ENCODE measurements around the gene PDE4A. TPM values are rescaled to one million over a fixed set of nuclear protein-coding genes. Genes with fewer than 3 reads are reported as not detected.
"Not testable (repeated sequence)": the region's sequence is repeated elsewhere in the genome, so short reads cannot be mapped to it uniquely, and the experiment has no call there.

Gene PDE4A
- total RNA-seq, 2 donors from 2014 or later = 14.5 to 46.6 TPM

GRCh38 chr19:10450191-10450852 is 30.0 kb downstream of the PDE4A start:
- Mint-ChIP-seq H3K27ac (no peak overlapping the region), H3K4me1 (ENCODE audit: low read depth in 2 of 2) (peaks cover 16 to 19% of the 10 kb centered on the region in 2 donors), H3K36me3 (peaks cover 13% of the 10 kb centered on the region), H3K9me3 (no peaks in the 10 kb centered on the region), H3K27me3 (no peaks in the 10 kb centered on the region), H3K4me3 (no peak overlapping the region)
- ATAC-seq = no peak
- DNase-seq (ENCODE audit: low spot score) = no peak

DNA sequence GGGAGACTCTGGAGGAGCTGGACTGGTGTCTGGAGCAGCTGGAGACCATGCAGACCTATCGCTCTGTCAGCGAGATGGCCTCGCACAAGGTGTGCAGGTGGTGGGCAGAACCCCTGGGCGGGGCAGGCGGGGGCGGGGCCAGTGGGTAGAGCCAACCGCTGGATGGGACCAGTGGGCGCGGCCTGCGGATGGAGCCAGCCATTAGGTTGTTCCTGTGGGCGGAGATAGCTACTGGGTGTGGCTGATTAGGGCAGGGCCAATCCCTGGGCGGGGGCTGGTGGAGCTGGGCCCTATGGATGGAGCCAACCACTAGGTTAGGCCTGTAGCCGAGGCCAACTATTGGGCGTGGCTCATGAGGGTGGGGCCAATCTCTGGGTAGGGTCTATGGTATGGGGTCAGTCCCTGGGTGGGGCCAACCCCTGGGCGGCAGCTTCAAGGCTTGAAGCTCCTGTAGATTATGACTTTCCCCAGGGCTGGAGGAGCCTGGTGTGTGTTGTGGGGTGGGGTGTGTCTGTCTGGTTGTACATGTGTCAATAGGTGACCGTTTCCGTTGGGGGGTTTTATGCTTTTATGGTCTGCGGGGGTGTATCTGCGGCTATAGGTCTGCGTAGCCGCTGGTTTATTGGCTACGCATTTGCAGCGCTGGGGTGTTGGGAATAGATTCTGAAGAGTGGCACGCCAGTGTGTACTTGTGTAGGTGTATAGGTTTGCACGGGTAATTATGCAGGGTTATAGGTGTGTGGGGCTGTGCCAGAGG is 30.7 kb downstream of the PDE4A start:
- Mint-ChIP-seq H3K27me3 (no peaks in the 10 kb centered on the region), H3K36me3 (peaks cover 13% of the 10 kb centered on the region), H3K27ac (no peak overlapping the region), H3K9me3 (no peaks in the 10 kb centered on the region), H3K4me3 (no peak overlapping the region), H3K4me1 (ENCODE audit: low read depth in 2 of 2) (peaks cover 16 to 19% of the 10 kb centered on the region in 2 donors)
- ATAC-seq (peak; percentile 17 to 44), DNase-seq (ENCODE audit: low spot score) (no peak)

GRCh38 chr19:10452726-10453618 is 32.6 kb downstream of the PDE4A start:
- no peak overlapping the region for H3K4me3 Mint-ChIP-seq
- peaks cover 16% of the 10 kb centered on the region in 2 donors for H3K4me1 Mint-ChIP-seq (ENCODE audit: low read depth in 2 of 2)
- DNase-seq (ENCODE audit: low spot score) (no peak), ATAC-seq (no peak)
- H3K27ac Mint-ChIP-seq = no peak overlapping the region
- H3K36me3 Mint-ChIP-seq = peaks cover 13% of the 10 kb centered on the region
- H3K27me3 Mint-ChIP-seq = no peaks in the 10 kb centered on the region
- H3K9me3 Mint-ChIP-seq = no peaks in the 10 kb centered on the region

DNA sequence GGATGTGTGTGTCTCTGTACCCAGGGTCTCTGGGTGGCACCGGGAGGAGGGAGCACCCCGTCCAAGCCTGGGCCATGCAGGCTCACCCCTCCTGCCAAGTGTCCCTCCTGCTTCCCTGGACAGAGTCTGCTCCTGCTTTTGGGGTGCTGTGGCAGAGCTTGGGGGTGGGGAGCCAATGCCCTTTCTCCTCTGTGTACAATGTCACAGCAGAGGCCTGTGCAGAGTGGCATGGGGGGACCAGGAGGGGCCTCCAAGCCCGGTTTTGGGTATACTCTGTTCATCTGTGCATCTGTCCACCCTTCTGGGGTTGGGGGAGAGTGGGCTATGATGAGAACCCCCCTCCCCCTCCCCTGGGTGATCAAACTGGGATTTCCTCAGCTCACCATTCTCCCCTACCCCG is 33.5 kb downstream of the PDE4A start:
- Mint-ChIP-seq H3K4me1 (ENCODE audit: low read depth in 2 of 2) (peaks cover 16% of the 10 kb centered on the region in 2 donors), H3K27me3 (no peaks in the 10 kb centered on the region), H3K4me3 (no peak overlapping the region), H3K27ac (no peak overlapping the region), H3K9me3 (no peaks in the 10 kb centered on the region), H3K36me3 (peaks cover 13% of the 10 kb centered on the region)
- DNase-seq (ENCODE audit: low spot score) = no peak
- ATAC-seq = no peak

DNA sequence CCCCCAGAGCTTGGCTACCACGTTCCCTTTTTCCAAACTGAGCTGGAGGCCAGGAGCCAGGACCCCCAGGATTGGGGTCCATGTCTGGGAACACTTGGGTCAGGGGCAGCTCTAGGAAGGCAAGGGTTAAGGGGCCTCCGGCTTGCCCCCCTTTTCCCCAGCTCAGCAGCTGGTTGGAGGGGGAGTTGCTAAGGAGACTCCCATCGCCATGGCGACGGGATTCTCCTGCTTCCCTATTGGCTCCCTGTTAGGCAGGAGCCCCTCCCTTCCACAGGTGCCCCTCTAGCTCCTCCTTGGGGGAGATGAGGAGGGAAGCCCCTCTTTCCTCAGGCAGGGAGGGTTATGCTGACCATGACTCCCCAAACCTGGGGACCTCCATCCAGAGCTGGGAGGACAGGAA is 33.9 kb downstream of the PDE4A start:
- Mint-ChIP-seq H3K4me3 (no peak overlapping the region), H3K4me1 (ENCODE audit: low read depth in 2 of 2) (peaks cover 16% of the 10 kb centered on the region in 2 donors), H3K9me3 (no peaks in the 10 kb centered on the region), H3K27ac (no peak overlapping the region), H3K27me3 (no peaks in the 10 kb centered on the region), H3K36me3 (peaks cover 13% of the 10 kb centered on the region)
- DNase-seq (ENCODE audit: low spot score) = no peak
- no peak for ATAC-seq

GRCh38 chr19:10458733-10459132 is 38.4 kb downstream of the PDE4A start:
- H3K4me1 Mint-ChIP-seq (ENCODE audit: low read depth in 2 of 2); H3K36me3 Mint-ChIP-seq; H3K27me3 Mint-ChIP-seq; H3K27ac Mint-ChIP-seq; DNase-seq (ENCODE audit: low spot score); H3K9me3 Mint-ChIP-seq; H3K4me3 Mint-ChIP-seq; ATAC-seq: not testable (repeated sequence)

DNA sequence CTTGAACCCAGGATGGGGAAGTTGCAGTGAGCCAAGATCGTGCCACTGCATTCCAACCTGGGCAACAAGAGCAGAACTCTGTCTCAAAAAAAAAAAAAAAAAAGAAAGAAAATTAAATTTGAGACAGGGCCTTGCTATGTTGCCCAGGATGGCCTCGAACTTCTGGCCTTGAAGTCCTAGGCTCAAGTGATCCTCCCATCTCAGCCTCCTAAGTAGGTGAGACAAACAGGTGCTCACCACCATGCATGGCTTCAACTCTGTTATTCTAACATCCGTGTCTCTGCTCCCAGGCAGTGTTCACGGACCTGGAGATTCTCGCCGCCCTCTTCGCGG is 40.3 kb downstream of the PDE4A start:
- no peak overlapping the region for H3K27ac Mint-ChIP-seq
- ATAC-seq (no peak), DNase-seq (ENCODE audit: low spot score) (no peak)
- peaks cover 0 to 8% of the 10 kb centered on the region in 2 donors for H3K4me1 Mint-ChIP-seq (ENCODE audit: low read depth in 2 of 2)
- no peak overlapping the region for H3K4me3 Mint-ChIP-seq
- no peaks in the 10 kb centered on the region for H3K9me3 Mint-ChIP-seq
- no peaks in the 10 kb centered on the region for H3K36me3 Mint-ChIP-seq
- no peaks in the 10 kb centered on the region for H3K27me3 Mint-ChIP-seq

DNA sequence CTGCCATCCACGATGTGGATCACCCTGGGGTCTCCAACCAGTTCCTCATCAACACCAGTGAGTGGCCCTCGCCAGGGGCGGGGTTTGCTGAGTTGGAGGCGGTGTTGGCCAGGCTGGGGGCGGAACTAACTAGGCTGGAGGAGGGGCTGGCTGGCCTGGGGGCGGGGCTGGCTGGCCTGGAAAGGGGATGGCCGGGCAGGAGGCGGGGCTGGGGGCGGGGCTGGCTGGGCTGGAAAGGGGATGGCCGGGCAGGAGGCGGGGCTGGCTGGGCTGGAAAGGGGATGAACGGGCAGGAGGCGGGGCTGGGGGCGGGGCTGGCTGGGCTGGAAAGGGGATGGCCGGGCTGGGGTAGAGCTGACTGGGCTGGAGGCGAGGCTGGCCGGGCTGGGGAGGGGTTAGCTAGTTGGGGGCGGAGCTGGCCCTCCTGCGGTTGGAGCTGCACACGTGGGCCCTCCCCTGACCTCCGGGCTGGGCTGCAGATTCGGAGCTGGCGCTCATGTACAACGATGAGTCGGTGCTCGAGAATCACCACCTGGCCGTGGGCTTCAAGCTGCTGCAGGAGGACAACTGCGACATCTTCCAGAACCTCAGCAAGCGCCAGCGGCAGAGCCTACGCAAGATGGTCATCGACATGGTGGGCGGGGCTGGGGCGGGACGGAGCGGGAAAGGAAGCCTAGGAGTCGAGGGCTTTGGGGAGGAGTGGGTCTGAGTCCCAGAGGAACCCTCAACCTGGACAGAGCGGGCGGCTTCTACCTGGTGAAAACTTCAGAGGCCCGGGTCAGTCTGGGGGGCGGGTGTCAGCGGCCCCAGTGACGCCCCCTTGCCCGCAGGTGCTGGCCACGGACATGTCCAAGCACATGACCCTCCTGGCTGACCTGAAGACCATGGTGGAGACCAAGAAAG is 41.0 kb downstream of the PDE4A start:
- Mint-ChIP-seq H3K4me1 (ENCODE audit: low read depth in 2 of 2) (peaks cover 0 to 8% of the 10 kb centered on the region in 2 donors), H3K9me3 (no peaks in the 10 kb centered on the region), H3K27ac (no peak overlapping the region), H3K4me3 (peak overlapping the region; percentile 8), H3K36me3 (no peaks in the 10 kb centered on the region), H3K27me3 (no peaks in the 10 kb centered on the region)
- peak; percentile 92 for DNase-seq (ENCODE audit: low spot score)
- ATAC-seq = peak; percentile 96 to 98

GRCh38 chr19:10462042-10462441 is 41.7 kb downstream of the PDE4A start:
- peak overlapping the region; percentile 23 for H3K4me3 Mint-ChIP-seq
- H3K4me1 Mint-ChIP-seq (ENCODE audit: low read depth in 2 of 2); ATAC-seq; H3K9me3 Mint-ChIP-seq; DNase-seq (ENCODE audit: low spot score); H3K27ac Mint-ChIP-seq; H3K36me3 Mint-ChIP-seq; H3K27me3 Mint-ChIP-seq: not testable (repeated sequence)

DNA sequence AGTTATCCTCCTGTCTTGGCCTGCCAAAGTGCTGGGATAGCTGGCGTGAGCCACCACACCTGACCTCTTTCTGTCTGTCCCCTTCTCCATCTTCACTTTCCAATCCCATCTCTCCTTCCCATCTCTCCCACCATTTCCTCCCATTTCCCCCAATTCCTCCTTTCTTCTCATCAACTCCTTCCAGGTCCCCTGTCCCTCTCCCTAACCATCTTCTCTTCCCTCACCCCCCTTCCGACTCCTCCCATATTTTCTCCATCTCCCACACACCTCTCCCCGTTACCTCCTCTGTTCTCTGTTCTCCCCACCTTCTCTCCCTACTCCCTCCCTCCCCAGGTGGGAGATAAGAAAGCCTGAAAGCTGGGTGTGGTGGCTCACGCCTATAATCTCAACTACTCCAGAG is 42.2 kb downstream of the PDE4A start:
- Mint-ChIP-seq H3K27ac (no peak overlapping the region), H3K4me1 (ENCODE audit: low read depth in 2 of 2) (peaks cover 0 to 10% of the 10 kb centered on the region in 2 donors), H3K4me3 (peak overlapping the region; percentile 11), H3K27me3 (no peaks in the 10 kb centered on the region), H3K36me3 (peaks cover 4% of the 10 kb centered on the region), H3K9me3 (no peaks in the 10 kb centered on the region)
- ATAC-seq = no peak
- no peak for DNase-seq (ENCODE audit: low spot score)

DNA sequence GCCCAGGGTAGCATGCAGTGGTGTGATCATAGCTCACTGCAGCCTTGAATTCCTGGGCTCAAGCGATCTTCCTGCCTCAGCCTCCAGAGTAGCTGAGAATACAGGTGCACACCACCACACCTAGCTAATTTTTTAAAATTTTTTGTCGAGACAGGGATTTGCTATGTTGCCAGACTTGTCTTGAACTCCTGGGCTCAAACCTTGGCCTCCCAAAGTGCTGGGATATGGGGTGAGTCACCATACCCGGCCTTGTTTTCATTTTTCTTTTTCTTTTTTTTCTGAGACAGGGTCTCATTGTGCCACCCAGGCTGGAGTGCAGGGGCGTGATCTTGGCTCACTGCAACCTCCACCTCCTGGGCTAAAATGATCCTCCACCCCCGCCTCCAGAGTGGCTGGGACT is 44.1 kb downstream of the PDE4A start:
- Mint-ChIP-seq H3K4me1 (ENCODE audit: low read depth in 2 of 2) (peaks cover 0 to 10% of the 10 kb centered on the region in 2 donors), H3K4me3 (no peak overlapping the region), H3K36me3 (peaks cover 4% of the 10 kb centered on the region), H3K9me3 (no peaks in the 10 kb centered on the region), H3K27me3 (no peaks in the 10 kb centered on the region), H3K27ac (no peak overlapping the region)
- ATAC-seq (no peak), DNase-seq (ENCODE audit: low spot score) (no peak)

DNA sequence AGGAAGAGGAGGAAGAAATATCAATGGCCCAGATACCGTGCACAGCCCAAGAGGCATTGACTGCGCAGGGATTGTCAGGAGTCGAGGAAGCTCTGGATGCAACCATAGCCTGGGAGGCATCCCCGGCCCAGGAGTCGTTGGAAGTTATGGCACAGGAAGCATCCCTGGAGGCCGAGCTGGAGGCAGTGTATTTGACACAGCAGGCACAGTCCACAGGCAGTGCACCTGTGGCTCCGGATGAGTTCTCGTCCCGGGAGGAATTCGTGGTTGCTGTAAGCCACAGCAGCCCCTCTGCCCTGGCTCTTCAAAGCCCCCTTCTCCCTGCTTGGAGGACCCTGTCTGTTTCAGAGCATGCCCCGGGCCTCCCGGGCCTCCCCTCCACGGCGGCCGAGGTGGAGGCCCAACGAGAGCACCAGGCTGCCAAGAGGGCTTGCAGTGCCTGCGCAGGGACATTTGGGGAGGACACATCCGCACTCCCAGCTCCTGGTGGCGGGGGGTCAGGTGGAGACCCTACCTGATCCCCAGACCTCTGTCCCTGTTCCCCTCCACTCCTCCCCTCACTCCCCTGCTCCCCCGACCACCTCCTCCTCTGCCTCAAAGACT is 46.9 kb downstream of the PDE4A start:
- no peak for ATAC-seq
- no peak overlapping the region for H3K4me3 Mint-ChIP-seq
- no peaks in the 10 kb centered on the region for H3K27me3 Mint-ChIP-seq
- H3K27ac Mint-ChIP-seq = no peak overlapping the region
- H3K36me3 Mint-ChIP-seq = peaks cover 4% of the 10 kb centered on the region
- DNase-seq (ENCODE audit: low spot score) = no peak
- no peaks in the 10 kb centered on the region for H3K9me3 Mint-ChIP-seq
- peaks cover 0 to 7% of the 10 kb centered on the region in 2 donors for H3K4me1 Mint-ChIP-seq (ENCODE audit: low read depth in 2 of 2)

DNA sequence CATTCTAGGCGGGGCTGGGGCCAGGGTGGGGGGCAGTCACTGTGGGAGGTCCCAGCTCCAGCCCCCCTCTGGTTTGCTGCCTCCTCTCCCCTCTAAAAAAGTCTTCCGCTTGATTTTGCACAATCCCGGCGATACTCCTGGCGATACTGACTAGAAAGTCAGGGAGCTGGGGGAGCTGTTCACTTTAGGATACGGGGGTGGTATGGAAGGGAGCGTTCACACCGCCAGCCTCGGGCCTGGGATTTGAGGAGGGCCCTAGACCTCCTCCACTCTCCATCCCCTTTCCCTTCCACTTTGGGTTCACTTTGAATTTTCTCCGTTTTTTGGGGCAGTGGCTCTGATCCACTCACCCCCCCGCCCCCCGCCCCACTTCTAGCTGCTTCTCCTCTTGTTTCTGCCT is 47.8 kb downstream of the PDE4A start:
- H3K36me3 Mint-ChIP-seq = peaks cover 4% of the 10 kb centered on the region
- no peaks in the 10 kb centered on the region for H3K27me3 Mint-ChIP-seq
- DNase-seq (ENCODE audit: low spot score) (no peak), ATAC-seq (no peak)
- H3K9me3 Mint-ChIP-seq = no peaks in the 10 kb centered on the region
- no peak overlapping the region for H3K27ac Mint-ChIP-seq
- H3K4me3 Mint-ChIP-seq = no peak overlapping the region
- peaks cover 0 to 2% of the 10 kb centered on the region in 2 donors for H3K4me1 Mint-ChIP-seq (ENCODE audit: low read depth in 2 of 2)

All from natural killer cell treated with Interleukin-12 subunit alpha and Interleukin-12 subunit beta and Interleukin-15 and Interleukin-18, amount 100 ng/mL, for 72 hours (primary cell).